GM12878 (cell line): ENCODE results near the gene HSPB6. TPM values are rescaled to one million over a fixed set of nuclear protein-coding genes. Genes with fewer than 3 reads are reported as not detected.

Experiments used
- ATF3 ChIP-seq: IDR thresholded peaks from 2 replicates; pipeline ENCODE4 v1.6.1; 2011; ENCODE audit warnings: low read depth, mild to moderate bottlenecking, low read length, moderate library complexity, borderline replicate concordance; ENCODE audit errors: extremely low read depth
- CUX1 ChIP-seq: IDR thresholded peaks from 2 replicates; pipeline ENCODE4 v1.6.1; 2012; ENCODE audit warnings: improper control_type of control experiment, low read depth, low read length; ENCODE audit not compliant: insufficient replicate concordance
- HCFC1 ChIP-seq: fragments of 150-350 bp; IDR thresholded peaks from 2 replicates; pipeline ENCODE4 v1.6.1; 2014; ENCODE audit warnings: low read length
- IKZF1 ChIP-seq: fragments of 450-650 bp; conservative IDR thresholded peaks from 2 replicates; pipeline ENCODE4 v1.6.1; 2017; ENCODE audit warnings: antibody characterized with exemption, mild to moderate bottlenecking
- MLLT1 ChIP-seq: fragments of 450-650 bp; IDR thresholded peaks from 2 replicates; pipeline ENCODE4 v1.6.1; 2016; ENCODE audit warnings: mild to moderate bottlenecking
- NKRF ChIP-seq: fragments of 450-650 bp; conservative IDR thresholded peaks from 2 replicates; pipeline ENCODE4 v1.6.1; 2017; ENCODE audit warnings: mild to moderate bottlenecking, moderate library complexity
- SIX5 ChIP-seq: IDR thresholded peaks from 2 replicates; pipeline ENCODE4 v1.6.1; 2011; ENCODE audit warnings: mild to moderate bottlenecking, low read depth, low read length, moderate library complexity; ENCODE audit not compliant: severe bottlenecking
- SMAD5 ChIP-seq: IDR thresholded peaks from 2 replicates; pipeline ENCODE4 v1.6.1; 2016; ENCODE audit warnings: antibody characterized with exemption, low read depth
- SPI1 ChIP-seq: IDR thresholded peaks from 2 replicates; pipeline ENCODE4 v1.6.1; 2011; ENCODE audit warnings: low read depth, mild to moderate bottlenecking, low read length, moderate library complexity, borderline replicate concordance; ENCODE audit not compliant: insufficient read depth
- SREBF1 ChIP-seq: IDR thresholded peaks from 2 replicates; pipeline ENCODE4 v1.6.1; 2012; ENCODE audit warnings: mild to moderate bottlenecking, low read length
- STAT1 ChIP-seq: fragments of 450-650 bp; conservative IDR thresholded peaks from 2 replicates; pipeline ENCODE4 v1.6.1; 2014; ENCODE audit warnings: antibody characterized with exemption, mild to moderate bottlenecking
- STAT3 ChIP-seq: IDR thresholded peaks from 2 replicates; pipeline ENCODE4 v1.6.1; 2011; ENCODE audit warnings: low read depth, low read length, improper control_type of control experiment
- YY1 ChIP-seq: IDR thresholded peaks from 2 replicates; pipeline ENCODE4 v1.6.1; 2011; ENCODE audit warnings: low read depth, mild to moderate bottlenecking, low read length
- ZNF217 ChIP-seq: fragments of 450-650 bp; IDR thresholded peaks from 2 replicates; pipeline ENCODE4 v1.6.1; 2017; ENCODE audit warnings: antibody characterized with exemption, mild to moderate bottlenecking
- ZNF622 ChIP-seq: fragments of 450-650 bp; IDR thresholded peaks from 2 replicates; pipeline ENCODE4 v1.6.1; 2017; ENCODE audit warnings: mild to moderate bottlenecking, inconsistent platforms
- polyA plus RNA-seq, 11 experiments: library from polyadenylated mRNA; depleted of rRNA in 4 of 11; unstranded in 6 of 11; stranded (reverse) in 5 of 11; fragments of >200 nt; fragmentation: Nextera tagmentation in 4 of 11; fragmentation: Illumina TruSeq in 1 of 11; extraction: Ambion mirVana in 4 of 11; extraction: Trizol in 1 of 11; gene quantifications; 1 replicate in 1 of 11; 2 replicates in 10 of 11; pipeline versions ENCODE4 v1.2.1 to v1.2.3, GENCODE V29; 2011 to 2016; ENCODE audit warnings: inconsistent platforms in 2 of 11, missing spikeins in 2 of 11, low read depth in 1 of 11
- total RNA-seq, 4 experiments: library from RNA; depleted of rRNA in 3 of 4; stranded (reverse); fragments of >200 nt in 3 of 4; fragmentation: Illumina TruSeq in 1 of 4; extraction: Trizol in 1 of 4; gene quantifications; 2 replicates each; pipeline versions ENCODE4 v1.2.1 to v1.2.3, GENCODE V29; 2013 to 2021
- TF ChIP-seq, protein P1 (sequence below): fragments of 450-650 bp; IDR thresholded peaks from 2 replicates; pipeline ENCODE4 v1.6.1; 2016; ENCODE audit warnings: mild to moderate bottlenecking, moderate library complexity, borderline replicate concordance

HSPB6 gene
- total and polyA plus RNA-seq, 10 of the 15 experiments (the other 5 are each of a cell fraction or from before 2014, with no cell fraction given): 0.09 to 1.6 (median 0.36) TPM; not detected in 4

- TF ChIP-seq CUX1 (no peak), MLLT1 (0 out of 2 replicates have a peak, but pooled peaks have one; percentile 1), ZNF622 (no peak), YY1 (peak; percentile 94), STAT1 (peak; percentile 56; the same call in 1 of the 2 replicates), NKRF (peak; percentile 85), HCFC1 (peak; percentile 93), SIX5 (peak; percentile 88), SPI1 (peak; percentile 66), SREBF1 (peak; percentile 66), SMAD5 (no peak), STAT3 (no peak), IKZF1 (peak; percentile 97), ATF3 (peak; percentile 27; the same call in 1 of the 2 replicates), ZNF217 (no peak)
- TF ChIP-seq, protein P1, sequence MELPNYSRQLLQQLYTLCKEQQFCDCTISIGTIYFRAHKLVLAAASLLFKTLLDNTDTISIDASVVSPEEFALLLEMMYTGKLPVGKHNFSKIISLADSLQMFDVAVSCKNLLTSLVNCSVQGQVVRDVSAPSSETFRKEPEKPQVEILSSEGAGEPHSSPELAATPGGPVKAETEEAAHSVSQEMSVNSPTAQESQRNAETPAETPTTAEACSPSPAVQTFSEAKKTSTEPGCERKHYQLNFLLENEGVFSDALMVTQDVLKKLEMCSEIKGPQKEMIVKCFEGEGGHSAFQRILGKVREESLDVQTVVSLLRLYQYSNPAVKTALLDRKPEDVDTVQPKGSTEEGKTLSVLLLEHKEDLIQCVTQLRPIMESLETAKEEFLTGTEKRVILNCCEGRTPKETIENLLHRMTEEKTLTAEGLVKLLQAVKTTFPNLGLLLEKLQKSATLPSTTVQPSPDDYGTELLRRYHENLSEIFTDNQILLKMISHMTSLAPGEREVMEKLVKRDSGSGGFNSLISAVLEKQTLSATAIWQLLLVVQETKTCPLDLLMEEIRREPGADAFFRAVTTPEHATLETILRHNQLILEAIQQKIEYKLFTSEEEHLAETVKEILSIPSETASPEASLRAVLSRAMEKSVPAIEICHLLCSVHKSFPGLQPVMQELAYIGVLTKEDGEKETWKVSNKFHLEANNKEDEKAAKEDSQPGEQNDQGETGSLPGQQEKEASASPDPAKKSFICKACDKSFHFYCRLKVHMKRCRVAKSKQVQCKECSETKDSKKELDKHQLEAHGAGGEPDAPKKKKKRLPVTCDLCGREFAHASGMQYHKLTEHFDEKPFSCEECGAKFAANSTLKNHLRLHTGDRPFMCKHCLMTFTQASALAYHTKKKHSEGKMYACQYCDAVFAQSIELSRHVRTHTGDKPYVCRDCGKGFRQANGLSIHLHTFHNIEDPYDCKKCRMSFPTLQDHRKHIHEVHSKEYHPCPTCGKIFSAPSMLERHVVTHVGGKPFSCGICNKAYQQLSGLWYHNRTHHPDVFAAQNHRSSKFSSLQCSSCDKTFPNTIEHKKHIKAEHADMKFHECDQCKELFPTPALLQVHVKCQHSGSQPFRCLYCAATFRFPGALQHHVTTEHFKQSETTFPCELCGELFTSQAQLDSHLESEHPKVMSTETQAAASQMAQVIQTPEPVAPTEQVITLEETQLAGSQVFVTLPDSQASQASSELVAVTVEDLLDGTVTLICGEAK: peak; percentile 91
These were observed 11.3 kb downstream of the HSPB6 start, which contains the start of the genes PSENEN and U2AF1L4 (continued) for GRCh38 chr19:35745328-35746086.
